GM18867 (cell line): Measurements from ENCODE around the gene BCL2L2.

Experiments used
- ATAC-seq: cut with Tn5 transposase; IDR thresholded peaks from one replicate; pipeline ENCODE4 v1.9.1; 2021; ENCODE audit warnings: mild to moderate bottlenecking, moderate library complexity; ENCODE audit not compliant: unreplicated experiment

BCL2L2 gene

DNA sequence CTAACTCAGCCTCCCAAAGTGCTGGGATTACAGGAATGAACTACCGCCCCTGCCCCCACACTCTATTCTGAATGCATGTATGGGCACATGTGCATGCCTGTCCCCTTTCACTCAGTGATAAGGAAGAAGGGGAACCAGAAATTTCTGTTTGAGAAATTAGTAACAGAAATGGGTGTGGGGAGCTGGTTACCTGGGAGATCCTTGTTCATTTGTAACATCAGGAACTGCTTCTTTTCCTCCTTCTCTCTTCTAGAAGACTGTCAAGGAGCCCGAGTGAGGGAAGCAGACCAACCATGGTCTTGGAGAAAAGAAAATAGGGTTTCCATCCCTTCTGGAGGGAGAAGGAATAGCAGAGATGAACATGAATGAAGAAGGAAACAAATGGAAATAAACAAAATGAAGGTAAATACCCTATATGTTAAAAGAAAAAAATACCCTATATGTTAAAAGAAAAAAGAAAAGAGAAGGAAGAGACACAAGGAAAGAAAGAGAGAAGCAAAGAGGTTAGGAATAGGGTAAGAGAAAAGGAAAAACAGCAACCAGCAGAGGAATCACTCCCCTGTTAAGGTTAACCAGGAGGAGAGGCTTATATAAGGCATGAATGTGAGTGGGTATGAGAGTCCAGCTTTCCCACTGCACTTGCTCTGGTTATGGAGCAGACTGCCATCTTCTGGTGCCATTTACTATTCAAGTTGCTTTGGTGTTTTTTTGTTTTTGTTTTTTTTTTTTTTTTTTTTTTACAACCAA, 7.2 kb upstream of the BCL2L2 start:
- no peak for ATAC-seq

DNA sequence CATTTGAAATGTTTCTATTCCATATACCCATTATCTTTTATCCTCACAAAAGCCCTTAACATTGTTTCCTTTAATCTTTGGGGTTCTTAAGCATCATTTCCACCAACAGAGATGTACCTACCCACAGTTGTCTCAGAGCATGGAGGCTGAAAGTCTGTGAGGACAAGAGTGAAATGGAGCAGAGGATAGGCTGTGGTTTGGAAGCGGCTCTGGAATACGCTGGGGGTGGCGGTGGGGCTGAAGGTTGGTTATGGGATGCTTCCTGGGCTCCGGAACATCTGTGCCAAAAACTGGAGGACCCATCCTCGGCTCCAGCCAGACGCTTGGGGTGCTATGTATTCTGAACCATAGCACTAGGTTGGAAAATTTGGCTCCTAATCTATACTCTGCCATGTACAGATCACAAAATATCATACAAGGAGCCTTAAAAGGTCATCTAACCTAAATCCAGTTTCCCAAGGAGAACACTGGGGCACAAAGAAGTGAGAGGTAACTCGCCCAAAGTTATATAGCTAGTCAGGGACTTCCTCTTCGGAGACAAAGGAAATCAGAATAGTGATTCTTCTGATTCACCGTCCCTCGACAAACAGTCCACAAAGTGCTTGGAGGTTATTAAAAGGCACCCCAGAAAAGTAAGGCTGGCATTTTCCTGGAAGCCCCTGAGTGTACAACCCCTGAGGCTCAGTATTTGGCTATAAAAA, 6.5 kb upstream of the BCL2L2 start:
- ATAC-seq, result no peak

DNA sequence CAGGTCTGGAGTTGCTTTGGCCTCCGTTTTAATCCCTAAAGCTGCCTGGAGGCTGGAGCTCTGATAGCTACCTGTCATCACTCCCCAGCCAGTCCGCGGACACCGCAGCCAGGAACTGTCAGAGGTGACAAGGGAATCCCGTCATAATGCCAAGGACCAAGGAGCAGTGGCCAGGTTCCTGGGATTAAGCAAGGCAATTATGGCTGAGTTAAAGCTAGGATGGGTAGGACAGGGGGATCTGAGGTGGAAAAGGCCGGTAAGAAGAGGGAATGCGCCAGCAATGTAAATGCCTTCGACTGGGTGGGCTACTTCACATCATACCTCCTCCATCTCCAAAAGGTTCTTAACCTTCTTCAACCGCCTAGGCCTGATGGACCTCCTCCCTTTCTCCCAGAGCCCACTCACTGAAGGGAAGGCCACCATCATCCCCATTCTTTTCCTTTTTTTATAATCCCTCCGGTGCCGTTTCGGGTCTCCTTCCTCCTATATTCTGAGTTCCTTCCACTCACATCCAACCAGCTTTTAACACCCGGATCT, 5.9 kb upstream of the BCL2L2 start:
- ATAC-seq, result no peak

DNA sequence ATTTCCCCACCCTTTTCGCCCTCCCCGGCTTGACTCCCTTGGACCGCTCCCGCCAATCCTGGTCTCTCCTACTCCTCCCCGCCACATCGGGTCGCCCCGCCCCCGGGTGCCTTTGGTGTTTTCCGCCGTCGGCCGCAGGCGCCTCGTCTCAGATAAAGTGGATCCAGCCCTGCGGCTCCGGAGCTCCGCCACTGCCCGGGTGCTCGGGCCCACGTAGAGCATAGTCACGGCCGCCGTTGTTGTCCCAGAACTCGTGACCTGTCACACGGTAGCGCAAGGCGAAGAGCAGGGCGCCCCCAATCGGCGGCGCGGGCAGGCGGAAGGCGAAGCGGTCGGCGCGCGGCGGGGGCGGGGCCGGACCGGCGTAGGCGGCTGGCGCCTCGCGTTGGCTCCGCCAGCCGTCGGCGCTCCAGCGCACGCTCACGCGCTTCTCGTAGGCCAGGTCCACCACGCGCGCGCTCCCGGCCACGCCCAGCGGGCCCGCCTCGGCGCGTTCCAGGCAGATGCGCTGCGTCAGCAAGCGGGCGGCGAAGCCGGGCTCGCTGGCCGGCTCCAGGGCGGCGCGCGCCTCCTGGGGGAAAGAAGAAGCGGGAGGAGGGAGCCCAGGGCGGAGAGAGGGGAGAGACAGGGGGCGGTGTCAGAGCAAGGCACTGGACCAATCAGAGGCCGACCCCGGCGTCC, 5.2 kb upstream of the BCL2L2 start:
- peak; percentile 78 for ATAC-seq

DNA sequence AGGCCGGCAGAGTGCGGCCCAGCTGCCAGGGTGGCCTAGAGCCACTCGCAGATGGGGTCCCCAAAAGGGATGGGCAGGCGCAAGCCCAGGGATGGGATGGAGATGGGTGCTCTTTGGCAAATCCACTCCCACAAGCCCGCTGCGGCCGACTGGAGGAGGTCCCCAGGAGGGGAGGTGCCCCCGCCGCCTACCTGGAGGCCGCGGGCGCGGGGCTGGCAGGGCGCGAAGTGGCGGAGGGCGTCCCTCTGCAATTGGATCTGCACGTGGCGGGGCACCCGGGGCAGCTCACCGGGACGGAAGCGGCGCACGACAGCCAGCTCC, 4.7 kb upstream of the BCL2L2 start:
- ATAC-seq, result peak; percentile 13

DNA sequence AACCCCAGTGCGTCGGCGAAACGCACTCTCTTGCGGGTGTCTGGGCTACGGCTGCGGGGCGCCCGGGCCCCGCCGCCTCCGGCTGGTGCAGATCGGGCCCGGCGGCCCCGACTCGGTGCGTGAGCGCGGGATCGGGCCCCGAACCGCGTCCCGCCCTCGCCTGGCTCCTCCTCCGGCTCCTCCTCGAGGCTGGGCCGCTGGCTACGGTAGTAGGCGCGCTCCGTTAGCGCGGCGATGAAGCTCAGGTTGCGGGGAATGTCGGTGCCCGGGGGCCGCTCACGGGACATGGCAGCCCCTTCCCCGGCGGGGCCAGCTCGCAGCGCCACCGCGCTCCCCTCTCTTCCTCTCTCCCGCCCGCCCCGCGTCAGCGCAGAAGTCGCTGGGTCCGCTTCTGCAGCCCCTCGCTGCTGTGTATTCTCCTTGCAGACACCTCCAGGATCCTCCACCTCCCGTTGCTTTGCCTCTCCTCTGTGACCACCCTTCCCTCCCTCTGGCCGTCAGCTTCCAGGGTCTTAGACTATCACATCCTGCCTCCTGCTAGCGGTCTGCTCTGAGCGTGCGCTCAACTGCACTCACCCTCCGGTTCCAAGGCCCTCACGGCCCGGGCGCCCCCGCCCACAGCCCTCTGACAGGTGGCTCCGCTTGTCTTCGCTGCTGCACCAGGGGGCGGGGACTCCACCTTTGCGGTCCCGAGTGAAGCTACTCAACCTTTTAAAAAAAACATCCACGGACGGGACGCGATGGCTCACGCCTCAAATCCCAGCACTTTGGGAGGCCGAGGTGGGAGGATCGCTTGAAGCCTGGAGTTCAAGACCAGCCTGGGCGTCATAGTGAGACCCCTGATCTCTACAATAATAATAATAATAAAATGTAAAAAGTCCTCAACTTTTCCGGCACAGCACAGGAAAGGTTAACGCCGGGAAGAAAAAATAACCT, 4.1 kb upstream of the BCL2L2 start, which contains the start of gene PPP1R3E:
Gene PPP1R3E (minus strand): TSS at position 570 of the 936 bp plus-strand sequence. CDS start 283 bp downstream, at position 287.
- peak; percentile 35 for ATAC-seq

DNA sequence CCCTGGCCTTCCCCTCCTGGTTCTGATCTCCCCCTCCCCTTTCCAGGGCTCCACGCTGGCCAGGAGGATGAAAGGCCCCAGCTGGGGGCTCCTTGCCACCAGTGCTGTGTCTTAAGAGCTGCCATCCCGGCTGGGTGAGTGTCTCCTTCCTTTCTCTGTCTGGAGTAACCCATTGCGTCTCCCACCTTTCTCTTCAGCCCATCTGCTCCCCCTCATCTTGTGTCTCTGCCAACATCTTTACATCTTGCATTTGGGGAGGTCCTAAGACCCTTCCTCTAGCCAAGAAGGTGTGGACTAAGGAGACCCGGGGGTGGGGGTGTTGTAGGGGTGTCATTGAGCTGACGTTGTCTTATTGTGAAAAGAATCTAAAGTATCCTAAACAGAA, 505 bp downstream of the BCL2L2 start:
- no peak for ATAC-seq

DNA sequence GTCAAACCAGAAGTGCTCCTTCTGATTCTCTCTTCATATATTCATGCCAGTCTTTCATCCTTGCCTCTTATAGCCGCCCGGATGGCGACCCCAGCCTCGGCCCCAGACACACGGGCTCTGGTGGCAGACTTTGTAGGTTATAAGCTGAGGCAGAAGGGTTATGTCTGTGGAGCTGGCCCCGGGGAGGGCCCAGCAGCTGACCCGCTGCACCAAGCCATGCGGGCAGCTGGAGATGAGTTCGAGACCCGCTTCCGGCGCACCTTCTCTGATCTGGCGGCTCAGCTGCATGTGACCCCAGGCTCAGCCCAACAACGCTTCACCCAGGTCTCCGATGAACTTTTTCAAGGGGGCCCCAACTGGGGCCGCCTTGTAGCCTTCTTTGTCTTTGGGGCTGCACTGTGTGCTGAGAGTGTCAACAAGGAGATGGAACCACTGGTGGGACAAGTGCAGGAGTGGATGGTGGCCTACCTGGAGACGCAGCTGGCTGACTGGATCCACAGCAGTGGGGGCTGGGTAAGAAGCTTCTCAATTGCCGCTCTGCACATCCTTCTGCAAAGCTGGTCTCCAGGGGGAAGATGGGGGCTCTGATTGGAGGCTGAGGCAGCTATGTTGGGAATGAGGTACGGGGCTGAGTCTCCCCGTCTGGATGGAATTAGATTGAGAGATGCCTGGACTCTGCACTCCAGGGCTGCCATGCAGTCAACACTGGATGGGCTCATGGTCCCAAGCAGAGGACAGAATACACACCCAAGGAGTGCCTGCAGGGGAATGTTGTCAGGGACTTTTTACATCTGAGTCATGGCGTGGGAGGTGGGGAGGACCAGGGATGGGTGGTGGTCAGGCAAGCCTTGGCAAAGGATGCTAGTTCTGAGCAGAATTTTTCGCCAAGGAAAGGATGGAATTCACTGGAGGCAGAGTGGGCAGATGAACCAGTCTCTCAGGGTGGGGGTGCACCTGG, 1.3 kb downstream of the BCL2L2 start:
- no peak for ATAC-seq

DNA sequence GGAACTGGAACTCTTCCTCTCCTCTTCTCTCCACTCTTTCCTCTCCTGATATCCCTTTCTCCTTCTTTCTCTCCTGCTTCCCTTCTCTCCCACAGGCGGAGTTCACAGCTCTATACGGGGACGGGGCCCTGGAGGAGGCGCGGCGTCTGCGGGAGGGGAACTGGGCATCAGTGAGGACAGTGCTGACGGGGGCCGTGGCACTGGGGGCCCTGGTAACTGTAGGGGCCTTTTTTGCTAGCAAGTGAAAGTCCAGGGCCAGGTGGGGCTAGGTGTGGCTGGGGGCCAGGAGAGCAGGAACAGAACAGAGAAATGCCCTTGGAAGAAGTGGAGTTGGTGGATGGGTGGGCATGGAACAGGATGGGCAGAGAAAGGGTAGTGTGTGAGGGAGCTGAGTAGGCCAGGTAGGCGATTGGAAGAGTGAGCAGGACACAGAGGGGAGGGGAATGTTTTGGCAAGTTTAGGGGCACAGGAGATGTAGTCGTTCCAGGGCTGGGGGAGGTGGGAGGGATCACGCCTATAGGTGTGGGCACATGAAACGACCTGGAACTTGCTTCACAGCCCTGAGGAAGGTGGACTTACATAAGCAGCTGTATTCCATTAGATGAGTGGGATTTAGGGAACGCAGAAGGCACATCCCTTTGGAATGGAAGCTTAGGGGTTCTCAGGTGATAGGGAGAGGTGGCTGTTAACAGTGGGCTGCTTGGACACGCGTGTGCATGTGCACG, 2.2 kb downstream of the BCL2L2 start:
- no peak for ATAC-seq

DNA sequence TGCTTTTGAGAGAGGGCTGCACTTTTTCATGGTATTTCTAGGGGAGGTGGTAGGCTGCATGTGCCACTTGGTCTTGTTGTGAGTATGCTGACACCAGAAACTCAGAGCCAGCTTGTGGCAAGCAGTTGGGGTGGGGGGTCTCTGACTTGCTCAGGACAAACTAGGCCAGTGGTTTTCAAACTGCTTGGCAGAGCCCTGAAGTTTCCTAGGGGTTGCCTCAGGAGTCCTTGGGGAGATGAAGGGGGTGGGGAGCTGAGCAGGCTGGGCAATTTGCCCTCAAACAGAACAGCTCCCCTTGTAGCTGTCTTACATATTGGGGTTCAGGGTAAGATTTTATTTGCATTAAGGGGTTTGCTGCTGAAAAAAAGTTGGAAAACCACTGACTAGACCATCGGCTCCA, 3.9 kb downstream of the BCL2L2 start:
- ATAC-seq, result no peak

DNA sequence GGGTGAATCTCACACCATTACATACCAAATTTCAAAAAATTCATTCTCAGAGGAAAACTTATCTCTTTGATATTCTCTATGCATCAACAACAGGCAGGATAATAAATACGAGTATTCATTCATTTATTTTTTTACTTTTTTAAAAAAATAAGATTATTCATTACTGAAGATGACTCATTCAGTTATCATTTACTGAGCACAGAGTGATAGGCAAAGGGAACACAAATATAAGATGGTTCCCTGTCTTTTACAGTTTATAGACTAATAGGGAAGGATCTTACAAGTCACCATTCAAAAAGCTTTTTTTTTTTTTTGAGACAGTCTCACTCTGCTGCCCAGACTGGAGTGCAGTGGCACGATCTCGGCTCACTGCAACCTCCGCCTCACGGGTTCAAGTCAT, 9.7 kb downstream of the BCL2L2 start:
- no peak for ATAC-seq

DNA sequence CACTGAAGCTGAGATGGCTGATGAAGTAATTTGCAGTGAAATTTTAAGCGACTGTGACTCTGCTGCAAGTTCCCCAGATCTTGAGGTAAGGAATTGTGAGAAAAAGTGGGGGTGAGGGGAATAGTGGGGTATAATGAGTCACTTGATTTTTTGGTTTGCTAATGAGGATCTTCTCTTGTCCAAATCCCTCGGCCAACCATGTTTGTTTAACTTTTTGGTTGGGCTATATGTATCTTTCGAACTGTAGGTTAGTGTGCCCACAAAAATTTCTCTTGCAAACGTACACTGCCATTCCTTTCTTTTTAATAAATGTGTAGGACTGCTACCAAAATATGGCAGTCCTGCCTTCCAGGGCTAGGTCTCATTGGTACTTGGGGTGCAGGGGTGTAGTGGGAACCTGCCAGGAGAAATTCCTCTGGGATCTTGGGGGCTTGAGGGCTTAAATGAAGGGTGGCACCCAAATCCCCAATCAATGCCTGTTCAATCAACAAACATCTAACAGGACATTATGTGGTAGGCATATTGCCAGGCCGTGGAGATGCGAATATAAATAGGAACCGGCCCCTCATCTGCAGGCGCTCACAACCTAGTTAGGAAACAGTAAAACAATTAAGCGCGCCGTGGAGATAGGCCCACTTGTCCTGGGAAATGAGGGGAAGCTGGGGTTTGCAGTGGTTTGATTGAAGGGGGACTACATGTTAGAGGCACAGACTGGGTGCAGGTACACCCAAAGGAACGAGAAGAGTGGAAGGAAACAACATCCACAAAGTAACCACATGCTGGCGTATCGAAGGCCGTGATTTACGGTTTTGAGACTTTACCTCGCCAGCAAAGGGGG, 13.3 kb downstream of the BCL2L2 start:
- ATAC-seq, result no peak

DNA sequence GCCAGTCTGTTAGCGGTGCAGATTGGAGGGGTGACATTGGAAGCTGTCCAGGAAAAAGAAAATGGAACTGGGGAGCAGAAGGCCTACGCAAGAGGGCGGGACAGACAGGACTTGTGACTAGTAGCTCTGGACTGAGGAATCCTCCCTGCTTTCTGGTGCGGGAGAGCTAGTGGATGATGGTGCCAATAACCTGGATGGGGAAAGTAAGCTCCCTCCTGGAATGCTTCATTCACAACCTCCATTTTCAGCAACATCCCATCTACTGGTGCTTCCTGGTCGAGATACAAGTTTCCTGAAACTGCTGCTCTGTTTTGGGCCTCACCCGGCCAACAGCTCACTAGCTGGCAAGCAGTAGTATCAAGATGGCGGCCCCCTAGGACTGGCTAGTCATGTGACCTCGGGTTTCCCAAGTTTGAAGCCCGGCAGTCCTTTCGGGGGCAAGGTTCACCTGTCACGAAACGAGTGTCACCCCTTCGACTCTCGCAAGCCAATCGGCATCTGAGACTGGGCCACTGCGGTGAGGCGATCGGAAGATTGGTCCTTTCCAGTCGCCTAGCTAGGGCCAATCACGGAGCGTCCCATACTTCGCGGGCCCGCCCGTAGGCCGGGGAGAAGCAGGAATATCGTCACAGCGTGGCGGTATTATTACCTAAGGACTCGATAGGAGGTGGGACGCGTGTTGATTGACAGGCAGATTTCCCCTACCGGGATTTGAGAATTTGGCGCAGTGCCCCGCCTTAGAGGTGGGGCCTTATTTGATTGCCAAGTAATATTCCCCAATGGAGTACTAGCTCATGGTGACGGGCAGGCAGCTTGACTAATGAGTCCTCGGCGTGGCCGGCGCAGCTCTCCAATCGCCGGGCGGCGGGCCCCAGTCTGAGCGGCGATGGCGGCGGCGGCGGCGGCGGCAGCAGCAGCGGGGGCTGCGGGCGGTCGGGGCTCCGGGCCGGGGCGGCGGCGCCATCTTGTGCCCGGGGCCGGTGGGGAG, 14.2 kb downstream of the BCL2L2 start, which contains the start of gene PABPN1:
Gene PABPN1 (plus strand): TSS at position 874 of the 988 bp plus-strand sequence. CDS start 13 bp downstream, at position 887.
- ATAC-seq, result peak; percentile 88

DNA sequence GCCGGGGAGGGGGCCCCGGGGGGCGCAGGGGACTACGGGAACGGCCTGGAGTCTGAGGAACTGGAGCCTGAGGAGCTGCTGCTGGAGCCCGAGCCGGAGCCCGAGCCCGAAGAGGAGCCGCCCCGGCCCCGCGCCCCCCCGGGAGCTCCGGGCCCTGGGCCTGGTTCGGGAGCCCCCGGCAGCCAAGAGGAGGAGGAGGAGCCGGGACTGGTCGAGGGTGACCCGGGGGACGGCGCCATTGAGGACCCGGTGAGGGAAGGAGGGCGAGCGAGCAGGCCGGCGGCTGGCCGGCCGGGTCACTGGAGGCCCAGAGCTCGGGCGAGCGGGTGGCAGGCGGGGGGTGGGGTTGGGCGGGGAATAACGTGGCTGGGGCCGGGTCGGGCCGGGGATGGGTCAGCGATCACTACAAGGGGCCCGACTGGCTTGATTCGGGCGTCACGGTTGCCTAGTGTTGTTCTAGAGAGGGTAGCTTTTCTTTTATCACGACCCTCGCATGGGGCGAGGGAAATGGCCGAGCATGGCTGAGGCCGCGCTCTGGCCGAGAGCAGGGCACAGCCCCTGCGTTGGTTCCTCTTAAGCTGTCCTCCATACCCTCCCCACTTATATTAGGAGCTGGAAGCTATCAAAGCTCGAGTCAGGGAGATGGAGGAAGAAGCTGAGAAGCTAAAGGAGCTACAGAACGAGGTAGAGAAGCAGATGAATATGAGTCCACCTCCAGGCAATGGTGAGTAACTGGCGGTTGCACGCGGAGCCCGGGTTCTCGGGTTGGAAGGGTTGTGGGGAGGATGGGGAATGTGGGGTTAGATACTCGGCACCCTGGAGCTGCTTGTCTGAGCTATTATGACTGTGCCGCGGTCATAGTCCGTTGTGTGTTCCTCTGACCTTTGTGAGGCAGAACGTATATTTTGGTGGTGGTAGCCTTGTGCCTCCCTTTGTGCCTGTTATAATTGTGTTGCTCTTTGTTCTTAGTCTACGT, 15.2 kb downstream of the BCL2L2 start:
- ATAC-seq, result peak; percentile 12
